Right lobe of liver (tissue), 4 donors: Measurements from ENCODE around the gene MRPL11.

ENCODE experiments used
- POLR2A ChIP-seq: fragments of 450-650 bp; IDR thresholded peaks from one replicate; pipeline ENCODE4 v1.6.1; 2017; ENCODE audit warnings: antibody characterized with exemption, mild to moderate bottlenecking
- TF ChIP-seq, protein P1 (sequence below), 4 donors: fragments of 200-600 bp in 3 of 4; fragments of 450-650 bp in 1 of 4; IDR thresholded peaks; one replicate each; pipeline versions ENCODE4 v1.5.1 to v1.8.0; 2016 to 2022; ENCODE audit warnings: antibody characterized with exemption in 4 of 4, mild to moderate bottlenecking in 2 of 4
- donor health status: DM: no; HTN: no; CAD: no.
- donor health status: DM: no; HTN: no; CAD: no.
- donor health status: DM: no; HTN: yes; CAD: no.

GRCh38 chr11:66484806-66485380, 46.2 kb upstream of the MRPL11 start:
- TF ChIP-seq, protein P1, sequence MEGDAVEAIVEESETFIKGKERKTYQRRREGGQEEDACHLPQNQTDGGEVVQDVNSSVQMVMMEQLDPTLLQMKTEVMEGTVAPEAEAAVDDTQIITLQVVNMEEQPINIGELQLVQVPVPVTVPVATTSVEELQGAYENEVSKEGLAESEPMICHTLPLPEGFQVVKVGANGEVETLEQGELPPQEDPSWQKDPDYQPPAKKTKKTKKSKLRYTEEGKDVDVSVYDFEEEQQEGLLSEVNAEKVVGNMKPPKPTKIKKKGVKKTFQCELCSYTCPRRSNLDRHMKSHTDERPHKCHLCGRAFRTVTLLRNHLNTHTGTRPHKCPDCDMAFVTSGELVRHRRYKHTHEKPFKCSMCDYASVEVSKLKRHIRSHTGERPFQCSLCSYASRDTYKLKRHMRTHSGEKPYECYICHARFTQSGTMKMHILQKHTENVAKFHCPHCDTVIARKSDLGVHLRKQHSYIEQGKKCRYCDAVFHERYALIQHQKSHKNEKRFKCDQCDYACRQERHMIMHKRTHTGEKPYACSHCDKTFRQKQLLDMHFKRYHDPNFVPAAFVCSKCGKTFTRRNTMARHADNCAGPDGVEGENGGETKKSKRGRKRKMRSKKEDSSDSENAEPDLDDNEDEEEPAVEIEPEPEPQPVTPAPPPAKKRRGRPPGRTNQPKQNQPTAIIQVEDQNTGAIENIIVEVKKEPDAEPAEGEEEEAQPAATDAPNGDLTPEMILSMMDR (IDR thresholded peaks at IDR 0.05), result no peak
- TF ChIP-seq POLR2A, result no peak
